HepG2 (cell line): Measurements from ENCODE around the gene INTS15. TPM values are rescaled to one million over a fixed set of nuclear protein-coding genes. Genes with fewer than 3 reads are reported as not detected.

ENCODE experiments used
- ATAC-seq: fragments of 200-7000 bp; cut with Tn5 transposase; 3 replicates; pipeline ENCODE4 v1.9.1; 2020; ENCODE audit warnings: mild to moderate bottlenecking, moderate library complexity
- BruUV-seq: library from RNA; stranded (reverse); fragments of 400-500 nt; replicated peaks from 2 replicates; lab custom pipeline; 2021; lab: Mats Ljungman, UMichigan
- CTCF ChIA-PET: fragments of 300-600 bp; formaldehyde crosslinking; extraction: SDS; loops from one replicate; lab custom pipeline; 2021; ENCODE audit warnings: low total read pairs, inconsistent platforms, low intra/inter-chr PET ratio; lab: Yijun Ruan, JAX
- POLR2A ChIA-PET: fragments of 350-600 bp; sonication (Branson Sonifier 250); formaldehyde crosslinking; loops from one replicate; lab custom pipeline; 2020; ENCODE audit warnings: antibody characterized with exemption, inconsistent platforms; lab: Yijun Ruan, JAX
- DNase-seq: peaks from one replicate; pipeline ENCODE4 v3.0.0-alpha.2; 2015; ENCODE audit warnings: low spot score
- FAIRE-seq: peaks from 3 replicates; lab custom pipeline; 2011; peaks lifted over from hg19 to GRCh38; lab: Jason Lieb, UNC
- H2AFZ ChIP-seq: one replicate; pipeline ENCODE4 v1.6.1; 2011; ENCODE audit warnings: low read length, inconsistent platforms
- H3K27ac ChIP-seq: fragments of 300-600 bp; 3 replicates; pipeline ENCODE4 v1.8.0; 2011; ENCODE audit warnings: mixed run types, mild to moderate bottlenecking, mixed read lengths, low read length, inconsistent platforms; ENCODE audit not compliant: insufficient read depth; ENCODE audit errors: extremely low read length
- H3K27me3 ChIP-seq, 2 experiments: fragments of 200-600 bp in 1 of 2; 2 replicates in 1 of 2; 3 replicates in 1 of 2; pipeline versions ENCODE4 v1.6.0 to v1.8.0; 2011; ENCODE audit warnings: low read length in 2 of 2, mild to moderate bottlenecking in 2 of 2, moderate library complexity in 2 of 2, inconsistent platforms in 1 of 2; ENCODE audit not compliant: insufficient read depth in 2 of 2, control insufficient read depth in 1 of 2
- H3K36me3 ChIP-seq, 2 experiments: fragments of 200-600 bp in 1 of 2; replicated peaks in 1 of 2; 2 replicates in 1 of 2; 3 replicates in 1 of 2; pipeline versions ENCODE4 v1.5.1 to v1.8.0; 2011; ENCODE audit warnings: low read length in 2 of 2, inconsistent platforms in 1 of 2; ENCODE audit not compliant: insufficient read depth in 2 of 2, control insufficient read depth in 1 of 2
- H3K4me1 ChIP-seq: 2 replicates; pipeline ENCODE4 v1.5.1; 2012; ENCODE audit warnings: low read length, inconsistent platforms; ENCODE audit not compliant: insufficient read depth
- H3K4me2 ChIP-seq: 2 replicates; pipeline ENCODE4 v1.6.0; 2011; ENCODE audit warnings: low read depth, low read length, inconsistent platforms
- H3K4me3 ChIP-seq, 3 experiments: fragments of 200-600 bp in 1 of 3; sonication (generic), shearing (Covaris generic) in 1 of 3; replicated peaks in 1 of 3; 2 replicates each; pipeline ENCODE4 v1.5.1; 2011 to 2016; ENCODE audit warnings: low read length in 3 of 3, inconsistent platforms in 2 of 3, low read depth in 2 of 3, mild to moderate bottlenecking in 2 of 3, control low read depth in 1 of 3, mixed read lengths in 1 of 3; ENCODE audit not compliant: insufficient read depth in 1 of 3
- H3K79me2 ChIP-seq: one replicate; pipeline ENCODE4 v1.6.1; 2011; ENCODE audit warnings: low read length, inconsistent platforms; ENCODE audit not compliant: insufficient read depth
- H3K9ac ChIP-seq: 2 replicates; pipeline ENCODE4 v1.6.0; 2011; ENCODE audit warnings: mild to moderate bottlenecking, low read depth, low read length, inconsistent platforms; ENCODE audit not compliant: insufficient read depth
- H3K9me3 ChIP-seq: 2 replicates; pipeline ENCODE4 v1.5.1; 2012; ENCODE audit warnings: mild to moderate bottlenecking, low read length
- H4K20me1 ChIP-seq: 2 replicates; pipeline ENCODE4 v1.6.0; 2011; ENCODE audit warnings: inconsistent platforms, mild to moderate bottlenecking, low read length, moderate library complexity; ENCODE audit not compliant: insufficient read depth
- TEAD3 ChIP-seq: optimal IDR thresholded peaks from 2 replicates; pipeline ENCODE3; 2016; ENCODE audit warnings: borderline replicate concordance
- ZFX ChIP-seq: sonication (generic); formaldehyde crosslinking; IDR thresholded peaks from 2 replicates; pipeline ENCODE4 v1.4.0; 2020; ENCODE audit warnings: mild to moderate bottlenecking, low read depth, missing genetic modification reagents, moderate library complexity
- ZNF143 ChIP-seq: sonication (generic); formaldehyde crosslinking; IDR thresholded peaks from 2 replicates; pipeline ENCODE4 v1.4.0; 2020; ENCODE audit warnings: missing genetic modification reagents
- ZNF510 ChIP-seq: sonication (generic); formaldehyde crosslinking; IDR thresholded peaks from 2 replicates; pipeline ENCODE4 v1.4.0; 2020; ENCODE audit warnings: low read depth, mild to moderate bottlenecking, missing genetic modification reagents
- ZSCAN29 ChIP-seq: sonication (generic); formaldehyde crosslinking; conservative IDR thresholded peaks from 2 replicates; pipeline ENCODE4 v1.4.0; 2020; ENCODE audit warnings: mild to moderate bottlenecking, missing genetic modification reagents
- WGBS: methylation state at CpG from one replicate; pipeline ENCODE4 v1.1.6; 2017; ENCODE audit warnings: low lambda C conversion rate; 5-methylcytosine and 5-hydroxymethylcytosine counted together
- in situ Hi-C: cut with HindIII; loops from 2 replicates; pipeline ENCODE4 v1.10.0; 2017; ENCODE audit warnings: low pct_unique_long_range_greater_than_20kb; ENCODE audit not compliant: extremely low pct_ligation_motif_present
- intact Hi-C: fragments of 100-400 bp; cut with micrococcal nuclease; formaldehyde crosslinking; loops from one replicate; pipeline ENCODE4 v1.10.0; 2022; ENCODE audit not compliant: unreplicated experiment
- polyA plus RNA-seq, 8 experiments: library from polyadenylated mRNA; depleted of rRNA in 3 of 8; stranded (reverse) in 7 of 8; unstranded in 1 of 8; fragments of >200 nt; fragmentation: Illumina TruSeq in 4 of 8; extraction: Trizol in 4 of 8; gene quantifications; 2 replicates each; pipeline versions ENCODE4 v1.2.1 to v1.2.3, GENCODE V29; 2011 to 2016; ENCODE audit warnings: low read depth in 4 of 8, missing spikeins in 1 of 8, mixed read lengths in 1 of 8; ENCODE audit not compliant: insufficient read depth in 1 of 8
- total RNA-seq, 5 experiments: library from RNA; depleted of rRNA; stranded (reverse); fragments of >200 nt; fragmentation: Illumina TruSeq; extraction: Trizol; gene quantifications; 2 replicates each; pipeline ENCODE4 v1.2.3, GENCODE V29; 2016; ENCODE audit warnings: low read depth in 1 of 5
- TF ChIP-seq, protein P1 (sequence below): IDR thresholded peaks from 2 replicates; pipeline ENCODE4 v1.6.1; 2016; ENCODE audit warnings: missing compliant biosample characterization, missing genetic modification reagents, borderline replicate concordance
- TF ChIP-seq, protein P2 (sequence below): IDR thresholded peaks from 2 replicates; pipeline ENCODE4 v1.6.1; 2012; ENCODE audit warnings: inconsistent platforms
- TF ChIP-seq, protein P3 (sequence below): sonication (generic); formaldehyde crosslinking; IDR thresholded peaks from 2 replicates; pipeline ENCODE4 v1.5.1; 2020; ENCODE audit warnings: missing genetic modification reagents, mild to moderate bottlenecking, borderline replicate concordance
- TF ChIP-seq, protein P4 (sequence below): sonication (generic); formaldehyde crosslinking; IDR thresholded peaks from 2 replicates; pipeline ENCODE4 v1.5.1; 2020; ENCODE audit warnings: mild to moderate bottlenecking, missing genetic modification reagents, moderate library complexity

The INTS15 gene
- total and polyA plus RNA-seq, 2 of the 13 experiments (the other 11 are each of a cell fraction or from before 2014, with no cell fraction given): 16.3 to 25.7 TPM

DNA sequence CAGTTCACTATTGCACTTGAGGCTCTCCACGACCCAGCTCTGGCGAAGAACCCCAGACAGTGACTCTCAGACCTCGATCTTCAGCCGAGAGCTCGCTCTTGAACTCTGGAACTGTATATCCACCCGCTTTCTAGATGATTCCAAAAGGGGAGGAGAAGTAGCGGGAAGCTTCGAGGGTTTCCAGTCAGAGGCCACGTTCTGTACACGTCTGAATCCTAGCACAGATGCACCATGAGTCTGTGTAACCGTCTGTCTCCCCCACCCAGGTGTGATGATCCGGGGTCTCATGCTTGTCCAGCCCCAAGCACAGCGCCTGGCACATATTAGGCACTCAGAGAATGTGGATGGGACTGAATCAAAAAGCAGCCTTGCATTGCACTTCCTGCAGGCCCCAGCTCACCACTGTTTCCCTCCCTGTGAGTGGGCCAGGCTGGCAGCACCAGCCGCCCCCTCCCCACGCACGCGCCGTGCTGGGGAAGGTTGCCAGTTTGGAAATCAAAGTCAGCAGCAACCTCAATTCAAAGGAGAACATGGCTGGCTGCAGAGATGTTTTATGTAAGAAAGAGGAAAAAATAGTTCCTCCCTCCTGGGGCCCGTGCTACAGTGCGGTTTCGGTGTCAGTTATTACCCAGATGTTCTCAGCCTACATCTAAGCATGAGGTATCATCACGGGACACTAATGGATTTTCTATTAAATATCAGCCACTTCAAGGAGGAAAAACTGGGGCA is 44.3 kb upstream of the INTS15 start:
- TF ChIP-seq TEAD3 (CRISPR knock-in tag) (no peak), ZSCAN29 (0 out of 2 replicates have a peak, but pooled peaks have one; percentile 27), ZNF143 (CRISPR knock-in tag) (no peak), ZFX (CRISPR knock-in tag) (peak; percentile 20; the same call in 1 of the 2 replicates), ZNF510 (CRISPR knock-in tag) (no peak)
- TF ChIP-seq, protein P1, sequence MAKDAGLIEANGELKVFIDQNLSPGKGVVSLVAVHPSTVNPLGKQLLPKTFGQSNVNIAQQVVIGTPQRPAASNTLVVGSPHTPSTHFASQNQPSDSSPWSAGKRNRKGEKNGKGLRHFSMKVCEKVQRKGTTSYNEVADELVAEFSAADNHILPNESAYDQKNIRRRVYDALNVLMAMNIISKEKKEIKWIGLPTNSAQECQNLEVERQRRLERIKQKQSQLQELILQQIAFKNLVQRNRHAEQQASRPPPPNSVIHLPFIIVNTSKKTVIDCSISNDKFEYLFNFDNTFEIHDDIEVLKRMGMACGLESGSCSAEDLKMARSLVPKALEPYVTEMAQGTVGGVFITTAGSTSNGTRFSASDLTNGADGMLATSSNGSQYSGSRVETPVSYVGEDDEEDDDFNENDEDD (CRISPR knock-in tag): peak; percentile 72; the same call in 1 of the 2 replicates
- TF ChIP-seq, protein P2, sequence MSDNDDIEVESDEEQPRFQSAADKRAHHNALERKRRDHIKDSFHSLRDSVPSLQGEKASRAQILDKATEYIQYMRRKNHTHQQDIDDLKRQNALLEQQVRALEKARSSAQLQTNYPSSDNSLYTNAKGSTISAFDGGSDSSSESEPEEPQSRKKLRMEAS: peak; percentile 72
- TF ChIP-seq, protein P3, sequence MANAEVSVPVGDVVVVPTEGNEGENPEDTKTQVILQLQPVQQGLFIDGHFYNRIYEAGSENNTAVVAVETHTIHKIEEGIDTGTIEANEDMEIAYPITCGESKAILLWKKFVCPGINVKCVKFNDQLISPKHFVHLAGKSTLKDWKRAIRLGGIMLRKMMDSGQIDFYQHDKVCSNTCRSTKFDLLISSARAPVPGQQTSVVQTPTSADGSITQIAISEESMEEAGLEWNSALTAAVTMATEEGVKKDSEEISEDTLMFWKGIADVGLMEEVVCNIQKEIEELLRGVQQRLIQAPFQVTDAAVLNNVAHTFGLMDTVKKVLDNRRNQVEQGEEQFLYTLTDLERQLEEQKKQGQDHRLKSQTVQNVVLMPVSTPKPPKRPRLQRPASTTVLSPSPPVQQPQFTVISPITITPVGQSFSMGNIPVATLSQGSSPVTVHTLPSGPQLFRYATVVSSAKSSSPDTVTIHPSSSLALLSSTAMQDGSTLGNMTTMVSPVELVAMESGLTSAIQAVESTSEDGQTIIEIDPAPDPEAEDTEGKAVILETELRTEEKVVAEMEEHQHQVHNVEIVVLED: no peak
- TF ChIP-seq, protein P4, sequence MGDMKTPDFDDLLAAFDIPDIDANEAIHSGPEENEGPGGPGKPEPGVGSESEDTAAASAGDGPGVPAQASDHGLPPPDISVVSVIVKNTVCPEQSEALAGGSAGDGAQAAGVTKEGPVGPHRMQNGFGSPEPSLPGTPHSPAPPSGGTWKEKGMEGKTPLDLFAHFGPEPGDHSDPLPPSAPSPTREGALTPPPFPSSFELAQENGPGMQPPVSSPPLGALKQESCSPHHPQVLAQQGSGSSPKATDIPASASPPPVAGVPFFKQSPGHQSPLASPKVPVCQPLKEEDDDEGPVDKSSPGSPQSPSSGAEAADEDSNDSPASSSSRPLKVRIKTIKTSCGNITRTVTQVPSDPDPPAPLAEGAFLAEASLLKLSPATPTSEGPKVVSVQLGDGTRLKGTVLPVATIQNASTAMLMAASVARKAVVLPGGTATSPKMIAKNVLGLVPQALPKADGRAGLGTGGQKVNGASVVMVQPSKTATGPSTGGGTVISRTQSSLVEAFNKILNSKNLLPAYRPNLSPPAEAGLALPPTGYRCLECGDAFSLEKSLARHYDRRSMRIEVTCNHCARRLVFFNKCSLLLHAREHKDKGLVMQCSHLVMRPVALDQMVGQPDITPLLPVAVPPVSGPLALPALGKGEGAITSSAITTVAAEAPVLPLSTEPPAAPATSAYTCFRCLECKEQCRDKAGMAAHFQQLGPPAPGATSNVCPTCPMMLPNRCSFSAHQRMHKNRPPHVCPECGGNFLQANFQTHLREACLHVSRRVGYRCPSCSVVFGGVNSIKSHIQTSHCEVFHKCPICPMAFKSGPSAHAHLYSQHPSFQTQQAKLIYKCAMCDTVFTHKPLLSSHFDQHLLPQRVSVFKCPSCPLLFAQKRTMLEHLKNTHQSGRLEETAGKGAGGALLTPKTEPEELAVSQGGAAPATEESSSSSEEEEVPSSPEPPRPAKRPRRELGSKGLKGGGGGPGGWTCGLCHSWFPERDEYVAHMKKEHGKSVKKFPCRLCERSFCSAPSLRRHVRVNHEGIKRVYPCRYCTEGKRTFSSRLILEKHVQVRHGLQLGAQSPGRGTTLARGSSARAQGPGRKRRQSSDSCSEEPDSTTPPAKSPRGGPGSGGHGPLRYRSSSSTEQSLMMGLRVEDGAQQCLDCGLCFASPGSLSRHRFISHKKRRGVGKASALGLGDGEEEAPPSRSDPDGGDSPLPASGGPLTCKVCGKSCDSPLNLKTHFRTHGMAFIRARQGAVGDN: peak; percentile 54
- TF ChIP-seq, all 625 proteins: peak for 5
- CTCF ChIA-PET: no interaction called here
- Histone ChIP-seq H3K4me1 (peaks cover 38% of the 10 kb centered on the region), H3K27me3 (peaks cover 2 to 5% of the 10 kb centered on the region in 2 experiments; a peak in 1 of 5 replicates), H3K4me3 (no peak overlapping the region), H4K20me1 (no peaks in the 10 kb centered on the region), H3K4me2 (peak overlapping the region; percentile 20; the same call in 1 of the 2 replicates), H3K9ac (no peak overlapping the region), H3K9me3 (no peaks in the 10 kb centered on the region), H3K27ac (no peak overlapping the region), H3K79me2 (no peaks in the 10 kb centered on the region), H2AFZ (no peak overlapping the region), H3K36me3 (no peaks in the 10 kb centered on the region)
- intact Hi-C loops (no loop called here), in situ Hi-C loops (no loop called here)
- 42% methylated on average over 17 of the region's 22 CpGs for WGBS
- no TSS peak for BruUV-seq
- POLR2A ChIA-PET: no interaction called here
- ATAC-seq (no peak), DNase-seq (no peak), FAIRE-seq (no peak)
